ENCODE measurements around the gene ARRB1.

DNA sequence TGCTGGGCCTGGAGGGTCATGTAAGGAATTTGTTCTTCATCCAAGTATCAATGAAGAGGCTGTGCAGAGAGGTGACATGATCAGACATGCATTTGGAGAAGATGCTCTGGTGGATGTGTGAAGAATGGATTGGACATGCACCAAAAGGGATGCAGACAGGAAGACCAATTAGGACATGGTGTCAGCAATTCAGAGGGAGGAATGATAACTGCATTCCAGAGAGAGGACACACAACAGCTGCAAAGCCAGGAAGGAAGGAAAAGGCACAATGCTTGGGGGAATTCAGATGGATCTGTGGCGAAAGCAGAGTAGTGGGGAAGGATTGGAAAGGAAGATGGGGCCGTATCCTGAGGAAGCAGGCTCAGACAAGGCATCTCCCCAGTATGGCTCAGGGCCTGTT lies 5.2 kb upstream of the ARRB1 start:
- TF ChIP-seq, protein P1, sequence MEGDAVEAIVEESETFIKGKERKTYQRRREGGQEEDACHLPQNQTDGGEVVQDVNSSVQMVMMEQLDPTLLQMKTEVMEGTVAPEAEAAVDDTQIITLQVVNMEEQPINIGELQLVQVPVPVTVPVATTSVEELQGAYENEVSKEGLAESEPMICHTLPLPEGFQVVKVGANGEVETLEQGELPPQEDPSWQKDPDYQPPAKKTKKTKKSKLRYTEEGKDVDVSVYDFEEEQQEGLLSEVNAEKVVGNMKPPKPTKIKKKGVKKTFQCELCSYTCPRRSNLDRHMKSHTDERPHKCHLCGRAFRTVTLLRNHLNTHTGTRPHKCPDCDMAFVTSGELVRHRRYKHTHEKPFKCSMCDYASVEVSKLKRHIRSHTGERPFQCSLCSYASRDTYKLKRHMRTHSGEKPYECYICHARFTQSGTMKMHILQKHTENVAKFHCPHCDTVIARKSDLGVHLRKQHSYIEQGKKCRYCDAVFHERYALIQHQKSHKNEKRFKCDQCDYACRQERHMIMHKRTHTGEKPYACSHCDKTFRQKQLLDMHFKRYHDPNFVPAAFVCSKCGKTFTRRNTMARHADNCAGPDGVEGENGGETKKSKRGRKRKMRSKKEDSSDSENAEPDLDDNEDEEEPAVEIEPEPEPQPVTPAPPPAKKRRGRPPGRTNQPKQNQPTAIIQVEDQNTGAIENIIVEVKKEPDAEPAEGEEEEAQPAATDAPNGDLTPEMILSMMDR (IDR thresholded peaks at IDR 0.05) = no peak
- no peak for TF ChIP-seq POLR2A (IDR thresholded peaks at IDR 0.05)
